Measurements from ENCODE around the gene DCLRE1B.

GRCh38 chr1:113887402-113888175 is 17.5 kb upstream of the DCLRE1B start, which contains the start of gene BCL2L15:
- TF ChIP-seq CTCF (conservative IDR thresholded peaks at IDR 0.05) (no peak), ZFX (IDR thresholded peaks at IDR 0.05) (no peak)
